DOHH2 (cell line): ENCODE data around the gene TAF11.

Source experiments
- EZH2phosphoT487 ChIP-seq: fragments of 200-600 bp; sonication (generic); IDR thresholded peaks from 2 replicates; pipeline ENCODE4 v1.6.1; 2017; ENCODE audit warnings: borderline replicate concordance, mild to moderate bottlenecking, antibody characterized with exemption, low read length, moderate library complexity, mixed read lengths
- TF ChIP-seq, protein P1 (sequence below): fragments of 200-600 bp; sonication (generic); IDR thresholded peaks from one replicate; pipeline ENCODE4 v1.5.1; 2014; ENCODE audit warnings: antibody characterized with exemption, mild to moderate bottlenecking, low read depth, low read length; ENCODE audit not compliant: poor library complexity, severe bottlenecking

DNA sequence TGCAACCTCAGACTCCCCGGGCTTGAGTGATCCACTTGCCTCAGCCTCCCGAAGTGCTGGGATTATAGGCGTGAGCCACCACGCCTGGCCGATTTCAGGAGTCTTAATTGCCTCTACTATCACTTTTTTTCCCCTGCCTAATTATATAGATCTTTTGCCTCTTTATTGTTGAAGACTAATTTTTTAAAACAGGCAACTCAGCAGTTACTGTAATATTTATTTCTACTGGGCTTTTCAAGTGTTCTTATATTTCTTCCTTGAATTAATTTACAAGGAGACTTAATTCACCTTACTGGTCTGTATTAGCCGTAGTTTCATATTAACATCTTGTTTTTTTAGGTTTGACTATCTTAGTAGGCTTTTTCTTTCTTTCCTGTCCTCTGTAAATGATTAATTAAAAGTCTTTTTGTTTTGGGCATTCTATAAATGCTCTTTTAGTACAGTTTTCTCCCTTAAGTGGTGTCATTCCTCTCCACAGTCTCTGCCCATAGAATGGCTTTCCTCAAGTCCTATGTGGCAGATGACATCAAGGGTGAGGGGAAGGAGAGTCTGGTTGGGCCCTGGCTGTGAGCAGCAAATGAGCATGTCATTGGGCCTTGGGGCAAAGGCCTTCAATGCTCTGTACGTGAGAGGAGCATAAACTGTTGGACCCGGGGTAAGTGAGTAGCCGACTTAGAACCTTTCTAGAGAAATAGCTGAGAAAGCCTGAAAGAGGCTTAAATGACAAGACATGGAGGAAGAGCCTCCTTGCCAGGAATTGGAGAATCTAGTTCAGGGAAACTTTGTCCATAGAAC is 37.2 kb upstream of the TAF11 start:
- TF ChIP-seq, protein P1, sequence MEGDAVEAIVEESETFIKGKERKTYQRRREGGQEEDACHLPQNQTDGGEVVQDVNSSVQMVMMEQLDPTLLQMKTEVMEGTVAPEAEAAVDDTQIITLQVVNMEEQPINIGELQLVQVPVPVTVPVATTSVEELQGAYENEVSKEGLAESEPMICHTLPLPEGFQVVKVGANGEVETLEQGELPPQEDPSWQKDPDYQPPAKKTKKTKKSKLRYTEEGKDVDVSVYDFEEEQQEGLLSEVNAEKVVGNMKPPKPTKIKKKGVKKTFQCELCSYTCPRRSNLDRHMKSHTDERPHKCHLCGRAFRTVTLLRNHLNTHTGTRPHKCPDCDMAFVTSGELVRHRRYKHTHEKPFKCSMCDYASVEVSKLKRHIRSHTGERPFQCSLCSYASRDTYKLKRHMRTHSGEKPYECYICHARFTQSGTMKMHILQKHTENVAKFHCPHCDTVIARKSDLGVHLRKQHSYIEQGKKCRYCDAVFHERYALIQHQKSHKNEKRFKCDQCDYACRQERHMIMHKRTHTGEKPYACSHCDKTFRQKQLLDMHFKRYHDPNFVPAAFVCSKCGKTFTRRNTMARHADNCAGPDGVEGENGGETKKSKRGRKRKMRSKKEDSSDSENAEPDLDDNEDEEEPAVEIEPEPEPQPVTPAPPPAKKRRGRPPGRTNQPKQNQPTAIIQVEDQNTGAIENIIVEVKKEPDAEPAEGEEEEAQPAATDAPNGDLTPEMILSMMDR, result no peak
- TF ChIP-seq EZH2phosphoT487, result no peak
